GM21825 (cell line): ENCODE results near the gene EMILIN1.

Experiments
- ATAC-seq: cut with Tn5 transposase; IDR thresholded peaks from one replicate; pipeline ENCODE4 v1.9.1; 2021; ENCODE audit warnings: mild to moderate bottlenecking, moderate library complexity; ENCODE audit not compliant: unreplicated experiment

Gene EMILIN1

DNA sequence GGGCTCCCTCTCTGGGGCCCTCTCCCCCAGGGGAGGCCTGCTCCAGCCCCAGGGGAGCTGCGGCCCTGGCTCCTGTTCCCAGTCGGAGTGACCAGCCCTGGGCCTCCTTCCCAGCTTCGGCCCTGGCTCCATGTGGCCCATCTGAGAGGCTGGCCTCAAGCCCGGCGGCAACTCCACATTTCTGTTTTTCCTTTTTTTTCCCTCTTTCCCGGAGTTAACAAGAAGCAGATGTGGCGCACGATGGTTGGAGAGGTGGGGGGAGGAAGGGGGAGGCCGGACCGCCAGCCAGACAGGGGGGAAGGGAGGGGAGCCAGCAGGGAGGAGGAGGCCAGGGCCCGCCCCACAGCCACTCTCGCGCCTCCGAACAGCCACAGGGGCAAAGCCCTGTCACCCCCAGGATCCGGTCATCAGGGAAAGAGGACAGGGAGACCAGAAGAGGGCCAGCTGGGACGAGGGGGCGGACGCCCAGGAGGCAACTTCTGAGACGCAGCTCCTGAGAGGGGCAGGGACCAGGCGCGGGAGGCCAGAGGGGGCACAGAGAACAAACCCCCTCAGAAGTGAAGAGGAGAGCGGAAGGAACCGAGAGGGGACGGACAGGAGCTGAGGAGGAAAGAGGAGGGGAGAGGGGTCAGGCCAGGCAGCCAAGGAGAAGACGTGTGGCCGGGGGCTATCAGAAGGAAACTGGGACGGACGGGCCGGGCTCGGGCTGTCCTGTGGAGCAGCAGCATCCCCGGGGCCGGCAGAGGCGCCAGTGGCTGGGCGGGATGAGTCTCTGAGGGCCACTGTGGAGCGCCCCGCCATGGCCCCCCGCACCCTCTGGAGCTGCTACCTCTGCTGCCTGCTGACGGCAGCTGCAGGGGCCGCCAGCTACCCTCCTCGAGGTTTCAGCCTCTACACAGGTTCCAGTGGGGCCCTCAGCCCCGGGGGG lies at the start of gene EMILIN1:
Gene EMILIN1, plus strand, starts transcription at position 349 of the 928 bp plus-strand sequence. Its CDS starts 451 bp downstream, at position 800.
- ATAC-seq, result no peak

DNA sequence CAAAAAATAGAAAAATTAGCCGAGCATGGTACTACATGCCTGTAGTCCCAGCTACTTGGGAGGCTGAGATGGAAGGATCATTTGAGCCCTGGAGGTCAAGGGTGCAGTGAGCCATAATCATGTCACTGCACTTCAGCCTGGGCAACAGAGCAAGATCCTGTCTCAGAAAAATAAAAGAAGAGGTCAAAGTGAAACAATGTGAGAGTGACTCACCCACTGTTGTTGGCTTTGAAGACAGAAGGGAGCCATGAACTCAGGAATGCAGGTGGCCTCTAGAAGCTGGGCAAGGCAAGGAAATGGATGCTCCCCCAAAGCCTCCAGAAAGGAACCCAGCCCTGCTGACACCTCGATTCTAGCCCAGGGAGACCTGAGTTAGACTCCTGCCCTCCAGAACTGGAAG lies 49.4 kb upstream of the EMILIN1 start:
- ATAC-seq, result no peak

DNA sequence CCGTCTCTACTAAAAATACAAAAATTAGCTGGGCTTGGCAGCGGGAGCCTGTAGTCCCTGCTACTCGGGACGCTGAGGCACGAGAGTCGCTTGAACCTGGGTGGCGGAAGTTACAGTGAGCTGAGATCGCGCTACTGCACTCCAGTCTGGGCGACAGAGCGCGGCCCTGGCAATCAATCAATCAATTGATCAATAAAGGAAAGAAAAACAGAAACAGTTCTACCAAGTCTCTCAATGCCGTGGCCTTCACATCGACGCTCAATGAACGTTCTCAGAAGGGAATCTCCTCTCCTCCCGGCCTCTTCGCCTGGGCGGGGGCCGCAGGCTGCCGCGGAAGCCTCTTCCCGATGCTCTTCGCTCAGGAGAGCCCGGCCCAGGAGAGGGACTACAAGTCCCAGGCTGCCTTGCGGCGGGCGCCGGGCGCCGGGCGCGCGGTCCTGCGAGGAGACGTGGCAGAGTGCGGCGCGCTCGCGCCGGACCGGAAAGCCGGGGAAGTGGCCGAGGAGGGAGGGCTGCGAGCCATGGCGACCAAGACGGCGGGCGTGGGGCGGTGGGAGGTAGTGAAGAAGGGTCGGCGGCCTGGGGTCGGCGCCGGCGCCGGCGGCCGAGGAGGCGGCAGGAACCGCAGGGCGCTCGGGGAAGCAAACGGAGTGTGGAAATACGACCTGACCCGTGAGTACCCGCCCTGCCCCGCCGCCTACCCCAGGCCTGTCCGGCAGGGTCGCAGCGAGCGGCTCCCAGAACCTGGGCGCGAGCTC lies 45.7 kb upstream of the EMILIN1 start, which contains the start of gene TMEM214:
Gene TMEM214, plus strand, starts transcription at position 471 of the 758 bp plus-strand sequence. Its CDS starts 51 bp downstream, at position 522.
- peak; percentile 91 for ATAC-seq

DNA sequence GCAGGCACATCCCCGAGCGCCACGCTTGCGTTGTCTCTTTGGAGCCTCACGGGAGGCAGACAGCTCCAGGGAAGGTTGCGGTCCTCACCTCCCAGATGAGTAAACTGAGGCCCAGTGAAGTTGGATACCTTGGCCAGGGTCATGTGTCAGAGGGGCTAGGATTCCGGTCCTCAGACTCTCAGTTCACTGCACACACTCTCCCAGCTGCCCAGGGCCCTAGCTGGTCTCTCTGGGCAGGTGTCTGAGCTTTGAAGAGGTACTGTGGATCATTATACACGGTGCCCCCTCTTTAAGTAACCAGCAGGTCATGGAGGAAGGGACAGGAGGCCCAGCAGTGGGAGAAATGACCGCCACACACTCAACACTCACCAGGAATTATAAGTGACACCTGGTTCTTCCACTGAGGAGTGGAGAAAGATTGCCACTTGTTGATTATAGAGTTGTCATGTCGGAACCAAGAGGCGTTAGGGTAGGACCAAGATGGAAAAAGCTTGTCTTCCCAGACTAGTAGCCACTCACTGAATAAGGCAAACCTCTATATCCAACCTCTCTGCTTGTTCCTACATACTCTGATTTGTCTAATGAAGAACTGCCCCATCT lies 45.1 kb upstream of the EMILIN1 start:
- peak; percentile 8 for ATAC-seq

- ATAC-seq, result no peak
Measured at GRCh38 chr2:27038012-27038411, 40.4 kb upstream of the EMILIN1 start.

GRCh38 chr2:27038631-27039339 lies 39.6 kb upstream of the EMILIN1 start:
- ATAC-seq, result no peak

DNA sequence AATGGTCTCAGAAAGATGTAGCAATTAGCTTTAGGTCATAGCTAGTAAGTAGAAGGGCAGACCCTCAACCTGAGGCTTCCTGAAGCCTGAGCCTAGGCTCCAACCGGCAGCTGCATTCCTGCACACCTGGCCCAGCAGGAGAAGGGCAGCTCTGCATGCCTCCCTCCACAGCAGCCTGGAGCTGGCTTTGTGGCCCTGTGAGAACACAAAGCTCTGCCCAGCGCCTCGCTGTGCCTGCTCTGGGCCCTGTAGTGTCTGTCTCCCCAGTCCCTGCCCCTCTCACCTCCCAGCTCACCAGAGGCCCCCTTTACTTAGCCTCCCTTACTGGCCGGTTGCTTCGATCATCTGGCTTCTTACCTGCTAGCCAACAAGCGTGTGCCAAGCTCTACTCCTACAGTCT lies 39.0 kb upstream of the EMILIN1 start:
- ATAC-seq, result no peak

GRCh38 chr2:27039871-27040270 lies 38.5 kb upstream of the EMILIN1 start:
- ATAC-seq, result no peak

- ATAC-seq, result no peak
Measured at GRCh38 chr2:27040282-27040681, 38.1 kb upstream of the EMILIN1 start.

- peak; percentile 26 for ATAC-seq
Measured at GRCh38 chr2:27041752-27042151, 36.7 kb upstream of the EMILIN1 start.

- peak; percentile 56 for ATAC-seq
Measured at GRCh38 chr2:27042159-27042661, 36.2 kb upstream of the EMILIN1 start.

DNA sequence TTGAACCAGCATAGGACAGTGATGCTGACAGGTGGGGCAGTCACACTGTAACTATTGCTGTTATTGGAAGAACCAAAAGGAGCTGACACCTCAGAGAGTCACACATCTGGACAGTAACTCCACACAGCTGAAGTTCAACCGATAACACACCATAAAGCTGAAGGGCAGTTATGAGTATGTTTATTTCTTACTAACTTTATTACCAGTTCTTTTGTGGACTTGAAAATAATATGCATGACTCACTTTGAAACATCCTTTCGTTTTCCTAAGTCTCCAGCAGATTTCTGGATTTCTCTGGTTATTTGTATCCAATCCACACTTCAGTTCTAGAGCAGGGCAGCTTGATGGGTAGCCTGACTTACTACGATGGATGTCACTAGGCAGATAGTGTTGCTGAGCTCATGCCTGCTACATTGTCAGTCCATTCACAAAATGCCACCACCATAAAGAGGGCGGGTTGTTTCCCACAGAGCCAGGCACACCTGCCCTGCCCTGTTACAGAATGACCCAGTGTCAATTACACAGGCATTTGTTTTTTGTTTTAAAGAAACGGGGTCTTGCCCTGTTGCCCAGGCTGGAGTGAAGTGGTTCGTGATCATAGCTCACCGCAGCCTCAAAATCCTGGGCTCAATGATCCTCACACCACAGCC lies 35.3 kb upstream of the EMILIN1 start:
- no peak for ATAC-seq

GRCh38 chr2:27049422-27050280 lies 28.8 kb upstream of the EMILIN1 start:
- peak; percentile 27 for ATAC-seq

DNA sequence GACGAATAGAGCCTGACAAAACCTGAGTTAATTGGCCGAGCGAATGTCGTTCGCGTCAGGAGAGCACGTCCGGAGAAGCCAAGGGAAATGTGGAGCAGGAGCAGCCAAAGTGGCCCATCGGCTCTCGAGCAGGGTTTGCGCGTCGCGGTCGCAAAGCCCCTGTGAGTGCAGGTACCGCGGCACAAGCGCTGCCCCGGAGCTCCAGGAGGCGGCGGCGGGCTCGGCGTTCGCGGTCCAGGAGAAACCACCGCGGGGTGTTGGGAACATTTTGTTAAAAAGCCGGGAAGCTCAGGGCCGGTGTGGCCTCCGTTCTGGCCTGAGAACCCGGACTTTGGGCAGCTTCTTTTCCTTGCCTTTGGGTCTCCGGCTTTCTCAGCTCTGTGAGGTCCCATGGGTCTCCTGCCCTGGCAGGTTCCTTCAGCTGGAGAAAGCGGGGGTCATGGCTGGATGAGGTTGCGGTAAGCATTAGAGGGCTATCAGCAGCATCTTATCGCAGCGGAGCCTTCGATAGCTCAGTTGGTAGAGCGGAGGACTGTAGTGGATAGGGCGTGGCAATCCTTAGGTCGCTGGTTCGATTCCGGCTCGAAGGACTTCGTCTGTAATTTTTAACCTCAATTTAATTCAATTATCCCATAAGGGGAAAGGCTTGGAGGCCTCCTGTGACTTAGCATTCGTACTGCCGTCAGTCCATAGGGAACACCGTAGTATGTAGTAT lies 28.0 kb upstream of the EMILIN1 start:
- peak; percentile 40 for ATAC-seq

GRCh38 chr2:27050996-27051901 lies 27.2 kb upstream of the EMILIN1 start, which contains the start of gene AGBL5:
Gene AGBL5 (plus strand): TSS chr2:27051668. CDS start chr2:27052959, 1,291 bp downstream.
- peak; percentile 60 for ATAC-seq

DNA sequence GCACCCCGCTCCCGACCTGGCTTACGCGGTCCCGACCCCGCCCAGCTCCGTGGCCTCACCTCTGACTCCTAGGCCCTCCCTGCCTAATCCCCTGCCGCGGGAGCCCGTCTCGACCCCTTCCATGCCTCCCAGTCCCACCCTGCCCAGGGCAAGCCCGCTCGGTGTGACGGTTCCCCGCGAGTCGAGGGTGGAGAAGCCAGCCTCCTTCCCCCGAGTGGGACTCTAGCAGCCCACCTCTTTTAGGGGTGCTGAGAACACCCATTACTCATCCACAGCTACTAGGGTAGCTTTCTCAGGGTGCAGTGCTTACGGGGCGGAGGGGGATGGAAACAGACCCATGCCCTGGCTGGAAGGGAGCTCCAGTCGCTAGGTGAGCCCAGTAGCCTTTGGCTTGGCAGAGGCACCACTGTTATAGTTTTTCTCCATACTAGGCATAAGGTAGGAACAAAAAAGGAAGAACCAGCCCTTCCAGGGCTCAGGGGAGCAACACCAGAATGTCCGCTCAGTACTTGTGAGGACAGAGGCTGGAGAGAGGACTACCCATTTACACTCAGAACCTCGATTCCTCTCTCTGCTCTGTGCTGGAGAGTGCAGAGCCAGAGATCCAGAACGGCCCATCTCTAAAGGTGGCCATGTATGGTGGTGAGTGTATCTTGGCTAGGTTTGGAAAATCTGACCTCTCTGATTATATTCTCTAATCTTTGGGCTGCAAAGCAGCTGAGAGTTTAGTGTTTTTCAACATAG lies 26.3 kb upstream of the EMILIN1 start:
- ATAC-seq, result no peak

- ATAC-seq, result no peak
Measured at GRCh38 chr2:27053321-27053720, 25.1 kb upstream of the EMILIN1 start.
